Type B pancreatic cell (in vitro differentiated cells): ENCODE measurements around the gene COL6A3. TPM values are rescaled to one million over a fixed set of nuclear protein-coding genes. Genes with fewer than 3 reads are reported as not detected.

ENCODE experiments used
- DNase-seq: peaks from one replicate; pipeline ENCODE4 v3.0.0; 2021; ENCODE audit warnings: mixed read lengths; ENCODE audit not compliant: unreplicated experiment; ENCODE audit errors: extremely low spot score
- H3K27ac Mint-ChIP-seq: 2 replicates; pipeline ENCODE4 v1.8.0; 2021; ENCODE audit warnings: mild to moderate bottlenecking, mixed read lengths
- H3K27me3 Mint-ChIP-seq: 2 replicates; pipeline ENCODE4 v1.8.0; 2021; ENCODE audit warnings: mixed read lengths
- H3K36me3 Mint-ChIP-seq: 2 replicates; pipeline ENCODE4 v1.8.0; 2021; ENCODE audit warnings: mixed read lengths
- H3K4me1 Mint-ChIP-seq: one replicate; pipeline ENCODE4 v1.8.0; 2021; ENCODE audit warnings: mixed read lengths; ENCODE audit not compliant: unreplicated experiment
- H3K4me3 Mint-ChIP-seq: 2 replicates; pipeline ENCODE4 v1.8.0; 2021; ENCODE audit warnings: mild to moderate bottlenecking, mixed read lengths
- H3K9me3 Mint-ChIP-seq: 2 replicates; pipeline ENCODE4 v1.8.0; 2021; ENCODE audit warnings: mixed read lengths
- CTCF ChIP-seq: fragments of 200-600 bp; sonication (generic); conservative IDR thresholded peaks from 2 replicates; pipeline ENCODE4 v1.5.0; 2021; ENCODE audit warnings: antibody characterized with exemption, mild to moderate bottlenecking
- total RNA-seq: library from RNA; stranded (reverse); gene quantifications from 2 replicates; pipeline ENCODE4 v1.2.1, GENCODE V29; 2021; ENCODE audit warnings: low replicate concordance

Gene COL6A3
- total RNA-seq, 1 donor from 2014 or later: 157 TPM

GRCh38 chr2:237392186-237392585 lies 21.8 kb downstream of the COL6A3 start:
- peaks cover 44% of the 10 kb centered on the region for H3K27me3 Mint-ChIP-seq
- no peak overlapping the region for H3K27ac Mint-ChIP-seq
- no peak for TF ChIP-seq CTCF
- H3K9me3 Mint-ChIP-seq: peaks cover 13% of the 10 kb centered on the region
- H3K4me1 Mint-ChIP-seq: peaks cover 5% of the 10 kb centered on the region
- H3K36me3 Mint-ChIP-seq: peaks cover 10% of the 10 kb centered on the region
- no peak overlapping the region for H3K4me3 Mint-ChIP-seq
- DNase-seq: no peak

DNA sequence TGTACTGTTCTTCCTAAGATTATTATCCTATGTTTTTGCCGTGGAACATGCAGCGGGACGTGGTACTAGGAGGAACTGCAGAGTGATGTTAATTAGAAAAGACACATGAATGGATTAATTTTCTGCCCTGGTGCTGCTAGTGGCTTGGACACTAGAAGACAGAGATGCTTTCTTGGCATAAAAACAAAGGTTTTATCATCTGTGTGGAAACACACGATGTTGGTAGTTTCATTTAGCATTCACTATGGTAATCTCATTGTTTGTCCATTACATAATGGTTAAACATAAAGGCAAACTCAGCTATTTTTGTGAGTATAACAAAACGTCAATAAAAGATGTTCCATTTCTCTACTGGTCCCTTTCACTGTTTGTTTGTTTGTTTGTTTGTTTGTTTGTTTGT lies 22.8 kb downstream of the COL6A3 start:
- Mint-ChIP-seq H3K27ac (no peak overlapping the region), H3K36me3 (peaks cover 8% of the 10 kb centered on the region), H3K9me3 (peaks cover 13% of the 10 kb centered on the region)

GRCh38 chr2:237390235-237390634 lies 23.7 kb downstream of the COL6A3 start:
- H3K4me3 Mint-ChIP-seq: no peak overlapping the region
- H3K36me3 Mint-ChIP-seq: peaks cover 8% of the 10 kb centered on the region
- TF ChIP-seq CTCF: no peak
- no peak overlapping the region for H3K27ac Mint-ChIP-seq
- no peak for DNase-seq
- H3K4me1 Mint-ChIP-seq: peaks cover 5% of the 10 kb centered on the region
- peaks cover 13% of the 10 kb centered on the region for H3K9me3 Mint-ChIP-seq
- peaks cover 27% of the 10 kb centered on the region for H3K27me3 Mint-ChIP-seq

More for the DNA sequence above, 22.8 kb downstream of the COL6A3 start:
- TF ChIP-seq CTCF: no peak
- H3K4me3 Mint-ChIP-seq: no peak overlapping the region
- peaks cover 5% of the 10 kb centered on the region for H3K4me1 Mint-ChIP-seq
- H3K27me3 Mint-ChIP-seq: peaks cover 36% of the 10 kb centered on the region
- no peak for DNase-seq

DNA sequence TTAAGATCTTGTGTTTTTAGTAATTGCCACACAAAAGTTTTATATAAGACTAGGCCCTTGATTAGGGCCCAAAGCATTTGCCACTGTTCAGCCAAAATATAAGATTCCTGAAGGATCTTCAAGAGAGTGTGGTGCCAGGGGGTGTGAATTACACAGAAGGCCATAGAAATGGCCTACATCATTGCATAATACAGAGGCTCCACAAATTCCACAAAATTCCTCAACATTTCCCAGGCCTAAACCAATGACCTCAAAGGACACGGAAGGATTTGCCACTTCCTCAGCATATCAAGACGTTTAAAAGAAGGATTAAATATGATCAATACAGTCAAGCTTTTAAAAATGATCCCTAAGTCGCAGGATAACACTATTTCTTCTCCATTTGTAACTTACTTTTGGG lies 24.1 kb downstream of the COL6A3 start:
- TF ChIP-seq CTCF: no peak

GRCh38 chr2:237388036-237388435 lies 25.9 kb downstream of the COL6A3 start:
- DNase-seq: no peak
- peaks cover 8% of the 10 kb centered on the region for H3K9me3 Mint-ChIP-seq
- peaks cover 5% of the 10 kb centered on the region for H3K4me1 Mint-ChIP-seq
- TF ChIP-seq CTCF: no peak
- peaks cover 13% of the 10 kb centered on the region for H3K36me3 Mint-ChIP-seq
- H3K27ac Mint-ChIP-seq: no peak overlapping the region
- H3K27me3 Mint-ChIP-seq: peaks cover 22% of the 10 kb centered on the region
- H3K4me3 Mint-ChIP-seq: no peak overlapping the region

More for the DNA sequence above, 24.1 kb downstream of the COL6A3 start:
- Mint-ChIP-seq H3K36me3 (peaks cover 11% of the 10 kb centered on the region), H3K27me3 (peaks cover 29% of the 10 kb centered on the region), H3K27ac (no peak overlapping the region), H3K9me3 (peaks cover 17% of the 10 kb centered on the region), H3K4me1 (peaks cover 5% of the 10 kb centered on the region), H3K4me3 (no peak overlapping the region)
- DNase-seq: no peak

- DNase-seq: no peak
- Mint-ChIP-seq H3K9me3 (peaks cover 8% of the 10 kb centered on the region), H3K36me3 (peaks cover 13% of the 10 kb centered on the region), H3K4me1 (no peaks in the 10 kb centered on the region), H3K27me3 (peaks cover 19% of the 10 kb centered on the region), H3K4me3 (no peak overlapping the region), H3K27ac (no peak overlapping the region)
- TF ChIP-seq CTCF: no peak
Measured at GRCh38 chr2:237384672-237385020, 29.3 kb downstream of the COL6A3 start.
